Hepatic stellate cell (primary cell): ENCODE data around the gene PPP2R2C.
A peak's percentile ranks its signal among the peaks of the same experiment; 100 is the strongest.

ENCODE experiments used
- DNase-seq: peaks from one replicate; pipeline ENCODE4 v3.0.0; 2011; ENCODE audit warnings: low spot score

Gene PPP2R2C

DNA sequence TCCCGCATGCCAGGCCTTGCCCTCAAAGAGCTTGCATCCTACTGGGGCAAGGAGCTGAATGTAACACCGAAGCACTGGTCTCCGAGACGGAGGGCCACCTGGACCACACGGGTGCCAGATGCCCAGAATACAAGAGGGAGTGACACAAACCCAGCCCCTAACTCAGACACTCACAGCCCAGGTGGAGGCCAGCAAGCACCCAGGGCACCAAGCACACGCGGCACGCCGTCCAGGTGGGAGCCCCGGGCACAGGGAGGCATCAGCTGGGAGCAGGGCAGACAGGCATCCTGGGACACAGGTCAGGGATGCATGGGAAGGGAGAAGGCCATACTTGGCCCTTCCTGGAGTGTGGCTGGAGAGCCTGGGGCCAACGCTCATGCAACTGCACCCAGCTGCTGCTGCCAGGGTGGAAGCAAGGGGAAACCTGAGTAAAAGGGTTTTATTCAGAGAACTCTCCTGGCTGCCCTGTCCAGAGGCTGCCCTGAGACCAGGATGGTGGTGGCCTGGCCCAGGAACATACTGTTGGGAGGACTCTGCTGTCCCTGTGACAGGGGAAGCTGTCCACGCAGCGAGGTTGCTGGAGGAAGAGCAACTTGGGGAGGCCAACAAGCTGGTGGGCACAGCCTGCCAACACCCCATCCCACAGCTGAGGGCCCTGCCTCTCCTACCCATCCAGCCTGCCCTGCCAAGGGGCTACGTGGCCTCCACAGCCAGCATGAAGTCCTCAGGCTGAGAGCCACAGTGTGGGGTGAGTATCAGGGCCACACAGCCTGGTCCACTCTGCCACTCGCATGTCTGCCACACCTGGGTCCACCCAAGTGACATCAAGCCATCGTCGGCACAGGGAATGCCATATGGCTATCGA is 22.2 kb upstream of the PPP2R2C start:
- DNase-seq, result no peak

DNA sequence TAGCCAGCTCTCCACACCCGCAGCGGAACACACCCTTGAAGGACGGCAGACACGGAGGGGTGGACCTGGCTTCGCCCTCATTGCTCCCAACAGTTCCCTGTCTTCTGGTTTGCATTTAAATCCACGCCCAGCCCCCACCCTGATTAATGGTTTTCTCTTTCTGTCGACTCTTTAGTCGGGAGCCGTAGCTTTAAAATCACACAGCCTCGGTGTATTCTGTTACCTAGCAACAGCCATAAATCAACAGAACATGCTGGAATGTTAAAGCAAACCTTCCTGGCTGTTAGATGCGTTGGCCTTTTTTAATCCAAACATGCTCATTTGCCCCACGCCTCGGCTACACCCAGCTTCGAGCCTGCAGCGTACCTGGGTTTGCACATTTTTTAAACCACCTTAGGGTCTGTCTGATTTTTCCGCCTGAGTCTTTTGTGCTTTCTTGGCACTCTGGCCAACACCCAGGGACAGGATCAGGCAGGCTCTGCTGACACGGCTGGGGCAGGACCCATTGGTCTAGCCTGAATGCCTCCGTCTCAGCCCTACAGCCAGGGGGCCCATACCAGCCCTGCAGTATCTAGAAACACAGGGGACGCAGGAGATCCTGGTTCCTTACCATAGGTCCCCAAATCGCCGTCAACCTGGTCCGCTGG is 21.4 kb upstream of the PPP2R2C start:
- no peak for DNase-seq

- no peak for DNase-seq
Measured at GRCh38 chr4:6492861-6493657, 20.6 kb upstream of the PPP2R2C start.

- no peak for DNase-seq
Measured at GRCh38 chr4:6492027-6492590, 19.7 kb upstream of the PPP2R2C start.

DNA sequence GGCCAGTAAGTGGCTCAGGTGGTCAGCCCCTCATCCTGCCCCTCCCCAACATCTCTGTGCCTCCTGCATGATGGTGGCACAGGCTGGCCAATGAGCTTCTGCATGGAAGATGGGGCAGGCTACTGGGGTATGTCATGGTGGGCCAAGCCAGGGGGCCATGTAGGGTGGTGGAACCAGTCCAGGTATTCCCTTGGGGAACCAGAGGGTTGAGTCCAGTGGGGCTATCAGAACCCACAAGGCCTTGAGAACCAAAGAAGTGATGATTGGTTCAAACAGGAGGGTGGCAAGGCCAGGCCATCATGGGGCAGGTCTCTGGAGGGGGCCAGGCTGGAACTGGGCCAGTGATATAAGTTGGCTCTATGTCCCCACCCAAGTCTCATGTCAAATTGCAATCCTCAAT is 18.8 kb upstream of the PPP2R2C start:
- no peak for DNase-seq

DNA sequence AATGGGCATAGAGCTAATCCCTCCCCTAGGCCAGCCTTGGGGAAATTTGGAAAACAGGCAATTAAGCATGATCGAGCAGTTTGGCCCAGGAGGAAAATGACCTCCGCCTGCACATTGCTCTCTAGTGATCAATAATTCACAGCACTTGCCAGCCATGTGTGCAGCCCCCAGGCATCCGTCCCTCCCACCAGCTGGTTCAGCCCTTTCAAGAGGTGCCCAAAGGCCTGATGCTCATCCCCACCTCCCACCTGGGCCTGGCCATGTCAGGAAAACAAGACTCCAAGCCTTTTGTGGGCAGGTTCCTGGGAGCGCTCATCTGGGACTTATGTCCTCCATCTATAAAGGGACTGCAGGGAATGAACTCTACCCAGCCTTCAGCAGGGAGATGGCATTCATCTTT is 17.5 kb upstream of the PPP2R2C start:
- no peak for DNase-seq

GRCh38 chr4:6487466-6487865 is 15.1 kb upstream of the PPP2R2C start:
- no peak for DNase-seq

DNA sequence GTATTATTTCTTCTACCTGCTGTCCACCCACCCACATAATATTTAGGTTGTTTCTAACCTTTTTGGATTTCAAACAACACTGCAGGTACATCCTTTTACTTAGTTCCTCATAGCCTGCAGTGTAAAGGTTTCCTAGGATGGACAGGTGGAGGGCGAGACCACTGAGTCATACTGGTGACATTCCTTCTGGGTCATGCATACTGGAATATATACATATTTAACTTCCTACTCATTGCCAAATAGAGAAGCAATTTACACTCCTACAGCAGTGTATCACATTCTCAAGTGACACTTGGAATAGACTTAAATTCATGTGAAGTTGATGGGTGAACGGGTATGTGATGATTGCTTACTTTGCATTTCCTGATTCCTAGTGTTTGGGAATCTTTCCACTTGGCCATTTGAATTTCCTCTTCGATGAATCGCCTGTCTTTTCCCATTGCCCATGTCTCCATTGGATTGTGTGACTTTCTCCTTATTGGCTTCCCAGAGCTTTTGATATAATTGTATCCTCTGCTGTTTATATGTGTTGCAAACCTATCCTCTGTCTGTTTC is 8.2 kb upstream of the PPP2R2C start:
- no peak for DNase-seq

- DNase-seq, result no peak
Measured at GRCh38 chr4:6478546-6479220, 6.3 kb upstream of the PPP2R2C start.

DNA sequence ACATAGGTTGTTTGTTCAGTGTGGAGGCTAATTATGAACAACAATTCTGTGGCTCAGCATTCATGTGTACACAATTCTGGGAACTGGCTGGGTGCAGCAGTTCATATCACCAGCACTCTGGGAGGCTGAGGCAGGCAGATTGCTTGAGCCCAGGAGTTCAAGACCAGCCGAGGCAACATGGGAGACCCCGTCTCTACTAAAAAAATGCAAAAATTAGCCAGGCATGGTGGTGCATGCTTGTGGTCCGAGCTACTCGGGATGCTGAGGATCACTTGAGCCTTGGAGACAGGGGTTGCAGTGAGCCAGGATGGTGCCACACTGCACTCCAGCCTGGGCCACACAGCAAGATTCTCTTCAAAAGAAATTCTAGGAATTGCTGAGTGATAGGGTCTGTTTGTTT is 4.5 kb upstream of the PPP2R2C start:
- DNase-seq, result no peak

GRCh38 chr4:6475492-6476020 is 3.1 kb upstream of the PPP2R2C start:
- no peak for DNase-seq

GRCh38 chr4:6474705-6475457 is 2.5 kb upstream of the PPP2R2C start:
- DNase-seq, result no peak

DNA sequence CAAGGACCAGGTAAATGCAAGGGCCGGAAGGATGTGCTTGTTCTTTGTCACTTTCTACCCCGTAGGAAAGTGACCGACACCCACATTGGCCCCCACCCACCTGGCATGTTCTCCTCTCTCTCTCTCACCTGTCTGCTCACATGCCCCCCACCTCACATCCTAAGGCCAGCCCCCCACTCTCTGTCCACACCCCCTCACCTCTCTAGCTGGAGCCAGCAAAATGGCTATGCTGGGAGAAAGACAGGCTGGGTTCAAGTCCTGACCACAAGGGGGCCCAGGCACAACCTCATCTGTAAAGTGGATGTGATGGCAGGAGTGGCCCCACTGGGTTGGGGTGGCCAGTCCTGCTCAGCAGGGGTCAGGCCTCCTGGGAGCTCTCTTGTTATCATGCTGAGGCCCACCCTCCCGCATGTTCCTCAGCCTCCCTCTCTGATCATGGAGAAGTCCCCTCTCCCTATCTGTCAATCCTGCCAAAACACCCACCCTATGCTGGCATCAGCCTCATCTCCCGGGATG is 1.7 kb upstream of the PPP2R2C start:
- DNase-seq, result no peak

GRCh38 chr4:6473264-6474052 is 1.0 kb upstream of the PPP2R2C start:
- DNase-seq, result no peak

- DNase-seq, result no peak
Measured at GRCh38 chr4:6472008-6472386, 417 bp downstream of the PPP2R2C start.

DNA sequence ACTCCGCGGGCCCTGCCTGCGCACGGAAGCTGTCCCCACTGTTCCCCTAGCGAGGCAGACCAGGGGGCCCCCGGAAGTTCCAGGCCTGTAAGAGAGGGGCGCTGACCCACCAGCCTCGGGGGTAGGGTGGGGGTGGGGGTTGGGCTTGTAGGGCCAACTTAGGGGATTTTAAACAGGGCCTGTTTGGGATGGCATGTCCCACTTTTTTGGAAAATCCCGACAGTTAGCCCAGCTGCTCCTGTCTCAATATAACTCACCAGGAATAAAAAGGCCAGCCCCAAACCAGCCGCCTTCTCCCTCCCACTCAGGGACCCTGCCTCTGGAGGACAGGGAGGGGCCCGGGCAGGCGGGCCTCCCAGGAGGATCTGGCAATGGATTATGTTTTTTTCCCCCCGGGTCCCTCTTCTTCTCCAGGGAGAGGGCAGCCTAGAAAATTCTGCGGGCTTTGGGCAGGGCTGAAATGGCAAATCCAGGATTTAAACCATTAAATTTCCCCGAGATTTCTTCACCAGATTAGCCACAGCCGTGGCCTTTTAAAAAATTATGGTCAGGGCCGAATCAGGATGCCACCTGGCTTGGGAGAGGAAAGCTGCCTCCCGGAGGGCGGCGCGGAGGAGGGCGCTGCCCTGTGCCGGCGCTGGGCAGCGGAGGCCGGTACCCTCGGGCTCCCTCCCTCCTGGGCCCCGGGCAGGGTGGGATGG is 957 bp downstream of the PPP2R2C start:
- DNase-seq, result no peak

DNA sequence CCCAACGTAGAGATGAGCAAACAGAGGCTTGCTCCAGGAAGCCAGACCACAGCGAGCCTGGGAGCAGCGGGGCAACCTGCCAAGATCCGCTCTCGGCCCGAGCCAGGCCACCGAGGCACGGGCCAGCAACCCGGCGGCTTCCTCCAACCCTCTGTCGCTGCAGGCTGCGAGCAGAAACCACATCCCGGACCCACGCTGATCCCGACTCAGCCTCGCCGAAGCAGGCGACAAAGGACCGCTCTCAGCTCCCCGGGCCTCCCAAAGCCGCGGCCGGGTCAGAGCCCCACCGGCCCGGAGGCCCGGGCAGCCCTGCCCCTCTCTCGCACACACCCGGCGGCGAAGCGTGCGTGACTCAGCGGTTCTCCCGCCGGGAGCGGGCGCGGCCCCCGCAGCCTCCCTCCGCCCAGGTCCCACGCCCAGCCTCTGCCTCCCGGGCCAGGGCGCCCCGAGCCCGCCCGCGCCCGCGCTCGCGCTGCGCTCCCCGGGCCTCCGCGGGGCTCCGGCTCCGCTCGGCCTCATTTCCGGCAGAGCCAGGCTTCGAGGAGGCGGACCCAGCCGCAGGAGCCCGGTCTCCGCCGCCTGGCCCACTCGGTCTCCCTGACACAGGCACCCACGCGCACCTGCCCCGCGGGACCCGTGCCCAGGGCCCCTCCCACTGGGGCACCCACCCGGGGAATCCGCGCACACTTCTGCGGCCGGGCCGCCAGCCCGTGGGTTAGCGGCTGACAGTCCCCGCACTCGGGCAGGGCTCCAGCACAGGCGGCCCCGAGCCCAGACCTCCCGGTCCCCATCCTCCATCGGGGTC is 1.7 kb downstream of the PPP2R2C start:
- DNase-seq, result peak; percentile 54

DNA sequence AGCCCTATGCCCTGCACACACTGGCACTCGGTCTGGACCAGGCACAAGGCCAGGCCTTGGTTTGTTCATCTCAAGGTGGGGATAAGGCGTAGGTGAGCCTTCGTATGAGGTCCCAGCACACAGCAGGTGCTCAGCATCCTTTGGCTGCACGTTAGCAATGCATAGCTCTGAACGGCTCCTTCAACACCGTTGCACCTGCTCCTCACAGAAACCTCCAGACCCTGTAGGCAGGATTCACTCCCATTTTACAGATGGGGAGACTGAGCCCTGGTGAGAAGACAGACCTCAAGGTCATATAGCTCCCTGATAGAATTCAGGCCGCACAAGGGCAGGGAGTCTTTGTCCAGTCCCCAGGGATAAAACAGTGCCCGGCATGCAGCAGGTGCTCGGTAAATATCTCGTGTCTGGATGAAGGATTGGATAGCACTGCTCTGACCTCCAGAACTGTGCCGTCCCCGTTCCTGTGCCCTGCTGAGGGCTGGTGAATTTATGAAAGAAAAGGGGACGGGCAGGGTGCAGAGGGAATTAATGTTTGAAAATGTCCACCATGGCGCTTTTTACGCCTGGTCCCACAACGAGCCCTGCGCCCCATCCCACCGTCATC is 2.4 kb downstream of the PPP2R2C start:
- DNase-seq, result no peak
